ENCODE data around the gene TNFSF10. TPM values are rescaled to one million over a fixed set of nuclear protein-coding genes. Genes with fewer than 3 reads are reported as not detected.

The TNFSF10 gene
- total RNA-seq, 1 experiment from 2014 or later, result 2.2 TPM

Other genes starting within 250 kb of the TNFSF10 start
- not detected for gene GHSR, start 75.0 kb downstream of the TNFSF10 start, total RNA-seq (2021; ENCODE audit: unreplicated experiment)
- gene NCEH1, start 187.6 kb upstream of the TNFSF10 start, total RNA-seq (2021; ENCODE audit: unreplicated experiment), result 73.0 TPM
- gene ECT2, start 227.3 kb upstream of the TNFSF10 start, total RNA-seq (2021; ENCODE audit: unreplicated experiment), result 102 TPM

Data from Panc1 (cell line).